HT-29 (cell line): Measurements from ENCODE around the gene DCUN1D5. TPM values are rescaled to one million over a fixed set of nuclear protein-coding genes. Genes with fewer than 3 reads are reported as not detected.
"Not testable (repeated sequence)": the region's sequence is repeated elsewhere in the genome, so short reads cannot be mapped to it uniquely, and the experiment has no call there.

Experiments used
- DNase-seq: peaks from one replicate; pipeline ENCODE4 v3.0.0-alpha.2; 2015; ENCODE audit warnings: low spot score
- total RNA-seq: library from RNA; depleted of rRNA; stranded (reverse); fragments of >200 nt; shearing (Covaris generic); gene quantifications from 2 replicates; pipeline ENCODE4 v1.2.3, GENCODE V29; 2014; rRNA removed

Gene DCUN1D5
- total RNA-seq, 1 experiment from 2014 or later = 203 TPM

DNA sequence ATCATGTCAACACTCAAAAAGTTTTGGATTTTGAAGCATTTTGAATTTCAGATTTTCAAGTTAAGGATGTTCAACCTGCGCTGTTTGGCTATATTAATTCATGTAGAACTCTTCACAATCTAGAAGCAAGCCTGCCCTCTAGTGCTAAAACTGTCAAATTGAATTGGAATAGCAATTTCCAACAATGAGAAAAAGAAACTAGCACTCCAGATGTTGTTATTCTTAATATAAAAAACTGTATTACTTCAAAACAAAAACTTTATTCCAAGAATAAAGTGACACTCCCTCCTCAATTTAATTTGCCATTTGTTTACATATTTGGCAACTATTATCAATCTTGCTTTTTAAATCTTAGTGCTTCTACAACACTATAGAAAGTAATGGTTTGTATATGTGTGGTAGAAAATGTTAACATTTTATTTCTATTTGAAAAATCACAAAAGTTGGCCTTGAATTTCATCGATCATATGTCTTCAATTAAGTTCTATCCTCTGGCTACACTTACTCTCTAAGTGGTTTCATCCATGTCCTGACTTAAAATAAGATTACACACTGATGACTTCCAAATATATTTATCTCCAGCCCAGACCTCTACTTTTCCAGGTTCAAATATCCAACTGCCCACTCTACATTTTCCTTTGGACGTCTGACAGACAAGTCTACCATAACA, 36.6 kb downstream of the DCUN1D5 start:
- DNase-seq = peak; percentile 60

GRCh38 chr11:103053997-103054396, 38.0 kb downstream of the DCUN1D5 start:
- no peak for DNase-seq

- no peak for DNase-seq
These were observed 40.0 kb downstream of the DCUN1D5 start for GRCh38 chr11:103051981-103052380.

DNA sequence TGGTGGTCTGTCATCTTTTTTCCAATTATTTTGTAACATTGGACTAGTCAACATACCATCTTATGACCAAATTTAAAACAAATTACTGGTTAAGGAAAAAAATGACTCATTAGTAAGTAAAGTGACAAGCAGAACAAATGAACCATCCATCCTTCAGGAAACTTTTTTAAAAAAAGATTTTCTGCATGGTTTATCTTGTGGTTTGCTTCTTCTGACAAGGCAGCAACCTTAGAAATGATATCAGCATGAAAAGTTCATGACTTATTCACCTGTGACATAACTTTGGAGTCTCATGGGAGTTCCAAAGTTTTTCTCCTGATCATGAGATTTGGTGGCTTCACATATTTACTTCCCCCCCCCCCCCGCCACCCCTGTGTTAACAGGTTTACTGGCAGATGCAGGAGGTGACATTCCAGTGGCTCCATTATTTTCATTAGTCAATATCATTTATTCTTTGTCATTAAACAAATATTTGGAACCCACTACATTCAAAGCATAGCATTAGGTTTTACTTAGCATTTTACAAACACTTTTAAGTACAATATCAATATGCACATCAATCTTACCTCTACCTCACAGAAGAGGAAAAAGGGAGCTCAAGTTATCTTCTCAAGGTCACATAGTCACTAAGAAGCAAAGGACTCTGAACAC, 40.7 kb downstream of the DCUN1D5 start:
- no peak for DNase-seq

GRCh38 chr11:103050351-103050750, 41.6 kb downstream of the DCUN1D5 start:
- no peak for DNase-seq

GRCh38 chr11:103047837-103048236, 44.1 kb downstream of the DCUN1D5 start:
- DNase-seq = no peak

- no peak for DNase-seq
These were observed 47.9 kb downstream of the DCUN1D5 start for GRCh38 chr11:103043826-103044678.

GRCh38 chr11:103042161-103042560, 49.8 kb downstream of the DCUN1D5 start:
- no peak for DNase-seq

DNA sequence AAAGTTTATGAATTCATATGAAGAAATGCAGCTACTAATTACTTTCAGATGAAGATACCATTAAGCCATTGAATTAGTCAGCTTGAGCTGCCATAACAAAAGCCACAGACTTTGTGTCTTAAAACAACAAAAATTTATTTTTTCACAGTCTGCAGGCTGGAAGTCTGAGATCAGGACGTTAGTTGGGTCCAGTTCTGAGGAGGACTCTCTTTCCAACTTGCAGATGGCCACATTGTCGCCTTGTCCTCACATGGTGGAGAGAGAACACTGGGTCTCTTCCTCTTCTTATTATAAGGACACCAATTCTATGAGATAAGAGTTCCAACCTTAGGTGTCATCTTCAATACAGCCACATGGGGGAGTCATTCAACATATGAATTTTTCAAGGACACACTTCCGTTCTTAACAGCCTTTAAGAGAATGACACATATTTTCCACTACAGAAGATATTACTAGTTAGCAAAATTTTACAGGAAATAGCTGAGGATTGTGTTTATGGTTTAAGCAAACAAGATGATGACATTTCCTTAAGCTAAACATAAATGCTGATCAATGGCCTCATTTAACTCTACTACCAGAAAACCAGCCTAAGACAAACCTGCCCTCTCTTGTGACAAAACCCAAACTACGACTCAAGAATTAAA, 56.0 kb downstream of the DCUN1D5 start:
- DNase-seq = peak; percentile 82

DNA sequence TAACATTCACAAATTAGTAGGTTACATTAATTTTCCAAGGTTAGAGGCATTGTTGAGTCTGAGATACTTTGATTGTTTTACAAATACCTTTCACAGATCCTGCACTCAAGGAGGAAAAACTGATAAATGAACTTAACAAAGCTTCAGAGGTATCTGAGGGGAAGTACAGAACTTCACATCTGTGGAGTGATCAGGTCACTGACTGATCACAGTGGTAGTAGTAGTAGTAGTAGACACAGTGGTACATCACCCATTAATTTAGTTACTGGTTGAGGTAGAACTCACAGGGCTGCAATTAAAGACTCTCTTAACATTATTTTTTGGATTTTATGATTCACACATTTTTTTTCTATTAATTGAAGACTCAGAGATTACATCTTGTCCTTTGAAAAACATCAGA, 56.7 kb downstream of the DCUN1D5 start:
- no peak for DNase-seq

DNA sequence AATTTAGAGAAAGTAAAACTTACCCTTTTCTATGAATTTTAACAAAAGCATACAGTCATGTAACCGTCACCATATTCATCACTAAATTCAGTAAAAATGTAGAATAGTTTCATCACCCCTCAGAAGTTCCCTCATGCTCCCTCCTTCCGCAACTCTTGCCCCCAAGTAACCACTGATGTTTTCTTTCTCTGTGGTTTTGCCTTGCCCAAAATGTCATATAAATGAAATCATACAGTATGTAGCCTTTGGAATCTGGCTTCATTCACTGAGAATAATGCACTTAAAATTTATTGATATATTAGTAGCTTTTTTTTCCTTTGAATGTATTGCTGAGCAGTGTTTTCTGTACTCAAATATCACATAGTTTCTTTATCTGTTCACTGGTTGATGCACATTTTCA, 60.1 kb downstream of the DCUN1D5 start:
- no peak for DNase-seq

DNA sequence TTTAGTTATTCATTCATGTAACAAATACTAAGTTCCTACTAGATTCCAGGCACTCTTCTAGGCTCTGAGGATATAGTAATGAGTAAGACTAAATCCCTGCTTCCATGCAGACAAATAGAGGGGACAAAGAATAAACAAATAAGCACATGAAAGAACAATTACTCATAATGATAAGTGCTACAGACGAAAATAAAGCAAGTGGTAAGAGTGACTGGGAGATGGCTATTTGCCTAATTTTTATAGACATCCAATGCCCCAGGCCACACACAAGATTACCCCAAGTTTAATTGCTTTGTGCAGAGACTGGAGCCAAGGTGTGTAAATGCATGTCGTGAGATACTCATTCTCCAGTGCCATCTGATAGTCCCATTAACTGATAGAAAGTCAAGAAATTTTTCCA, 62.6 kb downstream of the DCUN1D5 start:
- no peak for DNase-seq

DNA sequence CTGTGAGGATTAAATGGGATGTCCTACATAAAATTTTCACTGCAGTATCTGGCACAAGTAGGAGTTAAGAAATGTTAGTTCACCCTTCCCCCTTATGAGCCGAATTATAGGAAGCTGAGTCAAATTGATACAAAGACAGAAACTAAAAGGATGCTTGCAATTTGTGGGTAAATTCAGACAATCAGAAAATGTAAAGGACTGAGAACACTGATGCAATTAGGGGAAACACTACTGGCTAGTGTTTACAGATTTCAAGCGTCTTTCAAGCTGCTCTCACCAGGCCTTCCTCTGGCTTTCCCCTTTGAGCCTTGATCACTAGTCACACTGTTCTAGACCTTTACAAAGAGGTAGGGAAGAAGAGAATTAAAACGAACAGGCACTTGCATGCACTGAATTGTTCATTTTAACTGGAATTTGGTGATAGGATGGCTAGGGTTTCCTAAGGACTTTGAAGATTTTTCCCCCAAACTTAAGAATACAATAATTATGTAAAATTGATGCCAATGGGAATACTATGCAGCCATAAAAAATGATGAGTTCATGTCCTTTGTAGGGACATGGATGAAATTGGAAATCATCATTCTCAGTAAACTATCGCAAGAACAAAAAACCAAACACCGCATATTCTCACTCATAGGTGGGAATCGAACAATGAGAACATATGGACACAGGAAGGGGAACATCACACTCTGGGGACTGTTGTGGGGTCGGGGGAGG, 63.5 kb downstream of the DCUN1D5 start:
- not testable (repeated sequence) for DNase-seq

GRCh38 chr11:103024086-103024485, 67.9 kb downstream of the DCUN1D5 start:
- DNase-seq = no peak

DNA sequence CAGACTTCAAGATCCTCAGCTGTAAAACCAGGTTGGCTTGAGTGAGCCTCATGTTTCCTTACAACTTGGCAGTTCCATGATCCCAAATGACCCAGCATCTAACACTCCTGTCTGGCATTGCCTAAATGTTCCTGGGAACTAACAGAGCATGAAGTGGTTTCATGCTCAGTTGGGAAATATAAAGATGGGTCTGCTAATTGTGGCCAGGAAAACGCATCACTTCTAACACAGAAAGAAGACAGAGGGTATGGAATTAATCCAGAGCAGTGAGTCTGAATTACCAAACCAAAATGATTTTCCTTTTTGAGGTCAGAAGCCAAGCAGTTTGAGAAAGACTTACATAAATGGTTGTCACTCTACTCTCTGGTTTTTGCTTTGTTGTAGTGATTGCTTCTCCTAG, 75.9 kb downstream of the DCUN1D5 start:
- no peak for DNase-seq

DNA sequence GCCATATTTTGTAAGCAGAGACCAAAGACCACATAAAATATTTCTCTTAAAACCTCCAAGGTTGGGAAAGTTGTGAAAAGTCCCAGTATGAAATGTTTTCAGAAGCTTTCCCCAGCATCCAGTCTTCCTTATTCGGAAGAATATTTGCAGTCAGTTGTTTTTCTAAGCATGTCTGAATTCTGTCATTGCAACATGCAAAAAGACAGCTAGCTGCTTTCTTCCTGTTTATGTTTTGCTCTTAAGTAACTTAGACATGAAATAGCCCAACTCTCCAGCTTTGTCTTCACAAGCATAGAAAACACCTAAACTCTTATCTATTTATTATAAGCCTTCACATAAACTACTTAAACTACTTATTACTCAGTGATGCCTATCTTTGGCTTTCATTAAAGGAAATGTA, 78.5 kb downstream of the DCUN1D5 start:
- no peak for DNase-seq

Other genes starting within 250 kb of the DCUN1D5 start
- not detected in 2 replicates for gene MMP3, start 248.6 kb downstream of the DCUN1D5 start, total RNA-seq
- not detected in 2 replicates for gene MMP12, start 217.2 kb downstream of the DCUN1D5 start, total RNA-seq
- 0.13 TPM in 1 of 2 replicates, not detected in the other for gene MMP13, start 136.4 kb downstream of the DCUN1D5 start, total RNA-seq
- 1.7 and 3.9 TPM in 2 replicates for gene DYNC2H1, start 17.3 kb upstream of the DCUN1D5 start, total RNA-seq